ENCODE results near the gene CNR2. TPM values are rescaled to one million over a fixed set of nuclear protein-coding genes. Genes with fewer than 3 reads are reported as not detected.
A peak's percentile ranks its signal among the peaks of the same experiment; 100 is the strongest.

Gene CNR2
- polyA plus RNA-seq, 1 of the 3 experiments (the other 2 are of a cell fraction) = not detected

- Histone ChIP-seq H2AFZ (ENCODE audit: low read depth) (no peak overlapping the region), H3K27me3 (ENCODE audit: insufficient read depth) (no peaks in the 10 kb centered on the region), H3K27ac (ENCODE audit: low read depth in 2 of 2, low read length in 1 of 2) (no peak overlapping the region), H3K4me2 (no peak overlapping the region), H3F3A (replicated peaks; ENCODE audit: insufficient read depth) (no peaks in the 10 kb centered on the region), H3K4me1 (ENCODE audit: control insufficient read depth in 1 of 2, insufficient read depth in 2 of 2, low read depth in 1 of 2, low read length in 1 of 2) (peaks cover 0 to 6% of the 10 kb centered on the region in 2 experiments; a peak in 1 of 4 replicates), H3K4me3 (ENCODE audit: low read depth in 2 of 2, low read length in 1 of 2) (no peak overlapping the region), H3K9ac (no peak overlapping the region), H3K9me2 (no peaks in the 10 kb centered on the region), H3K79me2 (ENCODE audit: insufficient read depth) (no peaks in the 10 kb centered on the region), H3K36me3 (replicated peaks in 1 of 2; ENCODE audit: control insufficient read depth in 1 of 2, insufficient read depth in 2 of 2, low read length in 1 of 2) (no peaks in the 10 kb centered on the region), H4K20me1 (ENCODE audit: insufficient read depth) (no peaks in the 10 kb centered on the region), H3K9me3 (no peaks in the 10 kb centered on the region)
- POLR2A ChIA-PET = interaction anchor here (1.0 to 1.5 kb wide), 5 partner anchors 92 to 358 kb away, joined by 3 to 7 read pairs (median 4); partner anchors contain the start of genes GALE, HMGCL and PITHD1
- WGBS (ENCODE audit: low lambda C conversion rate) = 67% methylated on average over 10 of the region's 12 CpGs
- DNase-seq = peak; percentile 85
- TF ChIP-seq RAD21 (IDR thresholded peaks at IDR 0.05; ENCODE audit: low read length) (peak; percentile 93), CTCF (IDR thresholded peaks at IDR 0.05) (peak; percentile 62), SMC3 (IDR thresholded peaks at IDR 0.05; ENCODE audit: low read depth, low read length) (peak; percentile 71), SIN3A (IDR thresholded peaks at IDR 0.05; ENCODE audit: borderline replicate concordance, low read depth, low read length) (no peak)
- CTCF ChIA-PET = interaction anchor here (0.6 to 2.6 kb wide), 50 partner anchors 8 to 419 kb away, joined by 3 to 41 read pairs (median 6); partner anchors contain the start of genes ELOA, GALE, HMGCL and LYPLA2
Observed at GRCh38 chr1:23916209-23917131, 3.3 kb upstream of the CNR2 start.

- POLR2A ChIA-PET = no interaction called here
- Histone ChIP-seq H3K36me3 (replicated peaks in 1 of 2; ENCODE audit: control insufficient read depth in 1 of 2, insufficient read depth in 2 of 2, low read length in 1 of 2) (no peaks in the 10 kb centered on the region), H3K27me3 (ENCODE audit: insufficient read depth) (no peaks in the 10 kb centered on the region), H3K4me2 (no peak overlapping the region), H3F3A (replicated peaks; ENCODE audit: insufficient read depth) (no peaks in the 10 kb centered on the region), H4K20me1 (ENCODE audit: insufficient read depth) (no peaks in the 10 kb centered on the region), H3K9me3 (no peaks in the 10 kb centered on the region), H3K27ac (ENCODE audit: low read depth in 2 of 2, low read length in 1 of 2) (no peak overlapping the region), H3K9me2 (no peaks in the 10 kb centered on the region), H3K9ac (no peak overlapping the region), H3K4me1 (ENCODE audit: control insufficient read depth in 1 of 2, insufficient read depth in 2 of 2, low read depth in 1 of 2, low read length in 1 of 2) (peaks cover 0 to 6% of the 10 kb centered on the region in 2 experiments; a peak in 1 of 4 replicates), H2AFZ (ENCODE audit: low read depth) (no peak overlapping the region), H3K79me2 (ENCODE audit: insufficient read depth) (no peaks in the 10 kb centered on the region), H3K4me3 (ENCODE audit: low read depth in 2 of 2, low read length in 1 of 2) (no peak overlapping the region)
- 94% methylated on average over 5 of the region's 5 CpGs for WGBS (ENCODE audit: low lambda C conversion rate)
- no peak for DNase-seq
- CTCF ChIA-PET = interaction anchor here (1.2 to 2.6 kb wide), 12 partner anchors 10 to 172 kb away, joined by 3 to 41 read pairs (median 12); partner anchors contain the start of genes ELOA and PITHD1
- TF ChIP-seq FOSL2 (IDR thresholded peaks at IDR 0.05; ENCODE audit: borderline replicate concordance, low read depth) = no peak
- no peak for TF ChIP-seq MEF2A (IDR thresholded peaks at IDR 0.05; ENCODE audit: borderline replicate concordance, low read depth)
- TF ChIP-seq ELF1 (IDR thresholded peaks at IDR 0.05) = no peak
- TF ChIP-seq TCF12 (IDR thresholded peaks at IDR 0.05) = no peak
Observed at GRCh38 chr1:23915466-23915865, 2.3 kb upstream of the CNR2 start.
